CD1c-positive myeloid dendritic cell (primary cell): Measurements from ENCODE around the gene PLA2G2E.
"Not testable (repeated sequence)": the region's sequence is repeated elsewhere in the genome, so short reads cannot be mapped to it uniquely, and the experiment has no call there.

Experiments
- DNase-seq: peaks from one replicate; pipeline ENCODE4 v3.0.0-alpha.2; 2016; ENCODE audit errors: extremely low spot score

Gene PLA2G2E

DNA sequence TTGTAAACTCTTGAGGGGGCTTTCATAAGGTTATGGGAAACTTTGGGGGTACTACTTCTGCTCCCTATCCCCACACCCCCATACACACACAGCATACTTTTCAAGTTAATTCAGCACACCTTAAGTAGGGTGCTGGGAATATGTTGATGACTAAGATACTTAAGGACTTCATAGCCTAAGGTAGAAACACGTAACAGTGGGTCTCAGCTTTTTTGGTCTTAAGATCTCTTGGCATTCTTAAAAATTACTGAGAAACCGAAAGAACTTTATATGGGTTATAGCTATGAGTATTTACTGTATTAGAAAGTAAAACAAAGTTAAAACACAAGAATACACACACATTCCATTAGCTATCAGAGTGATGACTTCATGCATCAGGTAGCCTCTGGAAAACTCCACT is 39.1 kb downstream of the PLA2G2E start:
- no peak for DNase-seq

DNA sequence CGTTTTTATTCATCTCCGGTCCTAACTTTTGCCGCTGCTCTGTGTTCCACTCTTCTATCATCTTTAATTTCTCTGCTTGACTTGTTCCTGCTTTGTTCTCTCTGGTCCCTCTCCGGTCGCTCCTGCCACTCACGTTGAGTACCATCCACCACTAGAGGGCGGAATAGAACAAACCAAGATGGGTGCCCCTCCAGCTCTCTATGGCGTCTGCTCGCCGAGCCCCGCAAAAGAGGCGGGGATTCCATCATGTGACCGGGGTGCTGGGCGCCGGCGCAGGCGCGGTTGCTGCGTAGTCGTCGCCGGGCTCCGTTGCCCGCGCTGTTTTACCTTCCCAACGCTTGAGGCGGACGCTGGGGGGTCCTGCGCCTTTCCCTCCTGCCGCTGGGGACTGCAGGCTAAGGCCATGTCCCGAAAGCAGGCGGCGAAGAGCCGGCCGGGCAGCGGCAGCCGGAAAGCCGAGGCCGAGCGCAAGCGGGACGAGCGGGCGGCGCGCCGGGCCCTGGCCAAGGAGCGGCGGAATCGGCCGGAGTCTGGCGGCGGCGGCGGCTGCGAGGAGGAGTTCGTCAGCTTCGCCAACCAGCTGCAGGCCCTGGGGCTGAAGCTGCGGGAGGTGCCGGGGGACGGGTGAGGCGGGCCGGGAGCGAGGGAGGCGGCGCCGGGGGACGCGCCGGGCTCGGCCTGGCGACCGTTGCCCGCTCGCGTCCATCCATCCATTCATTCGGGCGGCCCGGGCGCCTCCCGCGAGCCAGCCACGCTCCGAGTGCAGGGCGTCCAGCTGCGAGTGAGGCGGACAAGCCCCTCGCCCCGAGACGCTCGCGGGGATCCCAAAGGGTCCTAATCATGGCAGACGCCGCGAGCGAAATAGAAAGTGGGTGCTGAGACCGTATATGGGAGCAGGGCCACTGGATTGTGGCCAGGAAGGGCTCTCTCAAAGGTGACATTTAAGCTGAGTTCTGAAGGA is 41.0 kb downstream of the PLA2G2E start, which contains the start of gene OTUD3:
Gene OTUD3 (plus strand): TSS at position 285 of the 961 bp plus-strand sequence. CDS start 119 bp downstream, at position 404.
- DNase-seq: peak; percentile 99

- not testable (repeated sequence) for DNase-seq
Measured at GRCh38 chr1:19880841-19881240, 42.6 kb downstream of the PLA2G2E start.

DNA sequence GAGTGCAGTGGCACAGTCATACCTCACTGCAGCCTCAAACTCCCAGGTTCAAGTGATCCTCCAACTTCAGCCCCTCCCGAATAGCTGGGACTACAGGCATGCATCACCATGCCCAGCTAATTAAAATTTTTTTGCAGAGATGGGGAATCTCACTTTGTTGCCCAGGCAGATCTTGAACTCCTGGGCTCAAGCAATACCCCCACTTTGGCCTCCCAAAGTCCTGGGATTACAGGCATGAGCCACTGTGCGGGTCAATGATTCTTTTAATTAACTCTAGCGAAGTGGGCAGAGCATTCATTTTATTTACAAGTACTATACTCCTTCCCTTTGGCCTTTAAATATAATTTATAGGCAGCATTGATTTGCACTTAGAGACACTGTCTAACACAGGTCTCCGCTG is 43.8 kb downstream of the PLA2G2E start:
- DNase-seq: no peak

- no peak for DNase-seq
Measured at GRCh38 chr1:19879227-19879626, 44.2 kb downstream of the PLA2G2E start.

GRCh38 chr1:19878637-19878985 is 44.8 kb downstream of the PLA2G2E start:
- DNase-seq: no peak

- DNase-seq: no peak
Measured at GRCh38 chr1:19877821-19878636, 45.4 kb downstream of the PLA2G2E start.

DNA sequence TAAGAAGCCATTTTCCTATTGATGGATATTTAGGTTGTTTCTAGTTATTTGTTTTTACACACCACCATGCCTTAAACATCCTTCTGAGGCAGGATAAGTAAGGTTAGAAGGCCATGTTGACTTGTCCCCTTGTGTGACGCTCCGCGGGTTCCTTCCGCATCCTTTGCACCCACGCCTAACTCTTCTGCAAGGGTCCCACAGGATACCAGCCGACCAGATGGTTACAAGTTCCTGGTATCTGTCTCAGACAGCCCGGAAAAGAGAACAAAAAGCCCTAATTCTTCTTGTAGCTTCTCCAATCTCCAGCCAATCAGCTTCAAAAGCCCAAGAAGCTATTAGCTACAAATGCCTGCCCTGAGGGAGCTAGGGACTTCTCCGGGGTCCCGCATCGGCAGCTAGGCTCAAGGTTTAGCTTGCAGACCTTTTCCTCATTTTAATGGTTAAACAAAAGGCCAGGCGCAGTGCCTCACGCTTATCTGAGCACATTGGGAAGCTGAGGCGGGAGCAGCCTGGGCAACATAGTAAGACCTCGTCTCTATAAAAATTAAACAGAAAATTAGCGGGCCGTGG is 46.2 kb downstream of the PLA2G2E start:
- DNase-seq: peak; percentile 20

DNA sequence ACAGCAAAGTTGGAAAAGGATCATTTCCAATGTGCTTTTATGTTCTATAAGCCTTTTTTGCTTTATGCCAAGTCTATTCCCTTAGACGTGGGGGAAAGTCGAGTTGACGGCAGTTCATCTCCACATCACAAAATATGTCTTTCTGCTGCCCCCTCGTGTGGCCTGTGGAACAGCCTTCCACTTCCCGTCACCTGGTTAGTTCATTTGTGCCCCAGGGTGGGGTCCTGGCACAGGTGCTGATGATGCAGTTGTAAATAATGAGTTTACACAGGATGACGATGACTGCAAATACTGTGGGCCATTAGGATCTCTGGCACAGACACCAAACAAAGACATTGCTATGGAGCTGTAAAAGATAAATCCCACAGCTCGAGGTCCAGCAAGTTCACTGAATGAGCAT is 51.2 kb downstream of the PLA2G2E start:
- no peak for DNase-seq
